ENCODE measurements around the gene AFAP1. TPM values are rescaled to one million over a fixed set of nuclear protein-coding genes. Genes with fewer than 3 reads are reported as not detected.

AFAP1 gene
- total RNA-seq, 1 donor from 2014 or later: 0.24 TPM

DNA sequence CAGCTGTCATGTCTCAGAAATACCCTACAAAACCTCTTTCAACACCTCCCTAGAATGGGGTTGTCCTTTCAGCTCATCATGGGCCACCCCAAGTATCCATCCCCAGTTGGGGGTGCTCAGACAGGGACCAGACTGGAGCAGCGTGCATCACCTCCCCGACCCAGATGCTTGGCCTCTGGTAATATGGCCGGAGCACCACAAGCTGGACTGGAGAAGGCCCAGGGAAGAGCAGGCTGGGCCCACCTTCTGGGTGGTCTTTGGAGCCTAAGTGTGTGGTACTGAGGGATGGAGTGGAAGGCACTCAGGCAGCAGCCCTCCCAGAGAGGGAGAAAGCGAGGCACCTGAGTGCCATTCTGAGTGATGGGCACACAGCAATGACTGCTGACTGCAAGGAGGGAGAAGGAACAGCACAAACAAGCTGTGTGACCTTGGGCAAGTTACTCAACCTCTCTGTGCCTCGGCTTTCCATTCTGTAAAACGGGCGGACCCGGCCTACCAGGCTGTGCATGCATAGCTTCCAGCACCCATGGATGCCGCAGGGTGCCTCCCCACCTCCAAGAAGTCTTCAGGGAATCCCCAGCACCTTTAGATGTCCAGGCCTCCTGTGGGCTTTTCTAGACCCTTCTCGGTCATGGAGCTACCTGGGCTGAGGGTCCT is 228.2 kb downstream of the AFAP1 start:
- no peak for ATAC-seq (ENCODE audit: low read depth)
- H3K27ac Mint-ChIP-seq: no peak overlapping the region
- POLR2A ChIA-PET: no interaction called here

DNA sequence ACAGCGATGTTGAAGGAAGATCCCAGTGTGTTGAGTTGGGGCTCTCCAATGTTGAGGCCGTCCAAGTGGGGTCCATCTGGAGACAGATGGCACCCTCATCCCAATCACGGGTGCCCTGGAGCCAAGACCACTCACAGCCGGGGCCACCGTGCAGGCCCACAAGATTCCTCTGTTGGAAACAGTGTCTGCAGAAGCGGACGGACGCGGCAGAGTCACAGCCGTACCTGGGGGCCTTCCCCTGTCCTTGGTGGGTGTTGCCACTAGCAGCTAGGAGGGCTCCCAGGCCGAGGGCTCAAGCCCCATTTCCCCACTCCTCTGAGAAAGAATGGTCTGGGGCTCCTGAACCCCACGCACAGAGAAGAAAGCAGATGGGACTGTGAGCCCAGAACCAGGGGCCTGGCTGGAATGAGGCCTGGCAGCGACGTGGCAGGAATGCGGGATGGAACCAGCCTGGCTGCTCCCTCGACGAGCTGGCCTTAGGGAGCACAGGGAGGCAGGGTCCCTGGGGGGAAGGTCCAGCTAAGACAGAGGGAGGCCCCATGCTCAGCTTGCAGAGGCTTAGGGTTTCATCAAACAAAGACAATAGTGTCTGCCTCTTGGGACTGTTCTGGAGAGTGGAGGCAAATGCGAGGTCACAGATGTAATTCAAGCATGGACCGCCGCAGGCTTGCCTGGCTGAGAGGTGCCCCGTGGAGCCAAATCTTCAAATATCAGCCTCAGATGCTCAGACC is 228.9 kb downstream of the AFAP1 start:
- TF ChIP-seq, protein P1, sequence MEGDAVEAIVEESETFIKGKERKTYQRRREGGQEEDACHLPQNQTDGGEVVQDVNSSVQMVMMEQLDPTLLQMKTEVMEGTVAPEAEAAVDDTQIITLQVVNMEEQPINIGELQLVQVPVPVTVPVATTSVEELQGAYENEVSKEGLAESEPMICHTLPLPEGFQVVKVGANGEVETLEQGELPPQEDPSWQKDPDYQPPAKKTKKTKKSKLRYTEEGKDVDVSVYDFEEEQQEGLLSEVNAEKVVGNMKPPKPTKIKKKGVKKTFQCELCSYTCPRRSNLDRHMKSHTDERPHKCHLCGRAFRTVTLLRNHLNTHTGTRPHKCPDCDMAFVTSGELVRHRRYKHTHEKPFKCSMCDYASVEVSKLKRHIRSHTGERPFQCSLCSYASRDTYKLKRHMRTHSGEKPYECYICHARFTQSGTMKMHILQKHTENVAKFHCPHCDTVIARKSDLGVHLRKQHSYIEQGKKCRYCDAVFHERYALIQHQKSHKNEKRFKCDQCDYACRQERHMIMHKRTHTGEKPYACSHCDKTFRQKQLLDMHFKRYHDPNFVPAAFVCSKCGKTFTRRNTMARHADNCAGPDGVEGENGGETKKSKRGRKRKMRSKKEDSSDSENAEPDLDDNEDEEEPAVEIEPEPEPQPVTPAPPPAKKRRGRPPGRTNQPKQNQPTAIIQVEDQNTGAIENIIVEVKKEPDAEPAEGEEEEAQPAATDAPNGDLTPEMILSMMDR (IDR thresholded peaks at IDR 0.05): no peak
- H3K4me1 Mint-ChIP-seq: no peaks in the 10 kb centered on the region
- CTCF ChIA-PET: no interaction called here
- no peaks in the 10 kb centered on the region for H3K27me3 Mint-ChIP-seq
- H3K27ac Mint-ChIP-seq: no peak overlapping the region
- H3K9me3 Mint-ChIP-seq: no peaks in the 10 kb centered on the region
- no peaks in the 10 kb centered on the region for H3K36me3 Mint-ChIP-seq (ENCODE audit: low read depth)
- H3K4me3 Mint-ChIP-seq: no peak overlapping the region
- ATAC-seq (ENCODE audit: low read depth) (no peak), DNase-seq (no peak)
- POLR2A ChIA-PET: no interaction called here
- intact Hi-C loops (cut with micrococcal nuclease): no loop called here

More for the DNA sequence above, 228.2 kb downstream of the AFAP1 start:
- Mint-ChIP-seq H3K4me1 (no peaks in the 10 kb centered on the region), H3K36me3 (ENCODE audit: low read depth) (no peaks in the 10 kb centered on the region), H3K4me3 (no peak overlapping the region), H3K9me3 (no peaks in the 10 kb centered on the region), H3K27me3 (no peaks in the 10 kb centered on the region)
- intact Hi-C loops (cut with micrococcal nuclease): no loop called here
- DNase-seq: no peak
- CTCF ChIA-PET: no interaction called here
- TF ChIP-seq, protein P1 (IDR thresholded peaks at IDR 0.05): no peak

DNA sequence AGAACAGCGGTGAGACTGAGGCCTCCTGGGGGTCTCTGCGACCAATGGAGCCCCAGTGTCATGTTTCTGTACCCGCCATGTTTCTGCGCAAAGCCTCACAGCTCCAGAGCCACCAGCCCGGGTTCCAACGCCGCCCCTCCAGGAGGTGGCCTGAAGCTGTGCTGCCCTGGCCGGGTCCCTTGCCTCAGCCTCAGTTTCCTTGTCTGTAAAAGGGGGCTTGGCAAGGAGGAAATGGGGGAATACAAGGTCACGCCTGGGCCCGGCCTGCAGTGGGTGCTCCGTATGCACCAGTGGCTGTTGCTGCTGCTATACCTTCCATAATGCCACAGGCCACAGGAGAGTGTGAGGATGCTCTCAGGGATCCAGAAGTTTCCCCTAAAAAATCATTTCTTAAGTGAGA is 229.5 kb downstream of the AFAP1 start:
- H3K4me3 Mint-ChIP-seq: no peak overlapping the region
- no peaks in the 10 kb centered on the region for H3K9me3 Mint-ChIP-seq
- no peak overlapping the region for H3K27ac Mint-ChIP-seq
- TF ChIP-seq, protein P1 (IDR thresholded peaks at IDR 0.05): no peak
- H3K27me3 Mint-ChIP-seq: no peaks in the 10 kb centered on the region
- no peaks in the 10 kb centered on the region for H3K36me3 Mint-ChIP-seq (ENCODE audit: low read depth)
- ATAC-seq (ENCODE audit: low read depth): no peak
- CTCF ChIA-PET: no interaction called here
- POLR2A ChIA-PET: no interaction called here
- intact Hi-C loops (cut with micrococcal nuclease): no loop called here
- no peaks in the 10 kb centered on the region for H3K4me1 Mint-ChIP-seq
- DNase-seq: no peak

DNA sequence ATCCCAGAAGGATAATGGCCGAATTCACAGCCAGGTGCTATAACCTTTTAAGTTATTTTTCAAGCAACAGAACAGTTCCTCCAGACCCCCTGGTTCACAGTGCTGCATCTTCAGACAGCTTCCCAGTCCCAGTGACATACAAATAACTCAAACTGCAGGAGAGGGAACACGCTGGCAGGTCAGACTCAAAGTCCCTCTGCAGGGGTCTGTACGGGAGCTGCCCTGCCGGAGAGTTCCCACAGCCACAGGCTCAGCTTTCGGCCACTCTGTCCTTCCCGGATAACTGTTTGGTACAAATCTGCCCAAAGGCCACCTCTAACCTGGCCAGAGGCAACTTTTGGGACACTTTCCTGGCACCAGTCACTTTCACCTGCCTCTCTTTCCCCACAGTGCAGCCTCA is 230.2 kb downstream of the AFAP1 start:
- POLR2A ChIA-PET: no interaction called here
- no peaks in the 10 kb centered on the region for H3K9me3 Mint-ChIP-seq
- no peaks in the 10 kb centered on the region for H3K36me3 Mint-ChIP-seq (ENCODE audit: low read depth)
- CTCF ChIA-PET: no interaction called here
- no peak overlapping the region for H3K4me3 Mint-ChIP-seq
- no peak overlapping the region for H3K27ac Mint-ChIP-seq
- DNase-seq: no peak
- intact Hi-C loops (cut with micrococcal nuclease): no loop called here
- TF ChIP-seq, protein P1 (IDR thresholded peaks at IDR 0.05): no peak
- H3K27me3 Mint-ChIP-seq: no peaks in the 10 kb centered on the region
- no peak for ATAC-seq (ENCODE audit: low read depth)
- no peaks in the 10 kb centered on the region for H3K4me1 Mint-ChIP-seq

DNA sequence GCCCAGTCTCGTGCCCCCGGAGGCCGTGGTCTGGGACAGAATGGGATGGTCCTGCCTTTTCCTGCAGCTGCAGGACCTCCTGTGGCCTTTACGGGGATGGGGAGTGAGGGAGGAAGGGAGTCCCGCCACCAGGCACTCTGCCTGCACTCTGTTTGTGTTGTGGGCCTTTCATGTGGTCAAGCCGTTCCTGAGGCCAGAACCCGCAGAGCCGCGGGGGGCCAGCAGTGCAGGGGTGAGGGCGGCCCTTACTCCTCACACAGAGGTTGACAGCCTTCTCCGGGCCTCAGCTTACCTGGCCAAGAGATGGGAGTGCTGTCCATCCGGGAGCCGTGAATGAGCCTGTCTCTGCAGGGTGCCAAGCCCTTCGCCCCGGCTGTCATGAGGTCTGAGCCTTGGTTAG is 230.7 kb downstream of the AFAP1 start:
- TF ChIP-seq, protein P1 (IDR thresholded peaks at IDR 0.05): no peak
- no peak for DNase-seq
- intact Hi-C loops (cut with micrococcal nuclease): no loop called here
- no peaks in the 10 kb centered on the region for H3K4me1 Mint-ChIP-seq
- no peak overlapping the region for H3K27ac Mint-ChIP-seq
- no peaks in the 10 kb centered on the region for H3K27me3 Mint-ChIP-seq
- H3K4me3 Mint-ChIP-seq: no peak overlapping the region
- POLR2A ChIA-PET: no interaction called here
- no peaks in the 10 kb centered on the region for H3K9me3 Mint-ChIP-seq
- H3K36me3 Mint-ChIP-seq (ENCODE audit: low read depth): no peaks in the 10 kb centered on the region
- no peak for ATAC-seq (ENCODE audit: low read depth)
- CTCF ChIA-PET: no interaction called here

Other genes starting within 250 kb of the AFAP1 start
- gene ABLIM2, start 219.0 kb upstream of the AFAP1 start, total RNA-seq: 5.2 and 7.0 TPM in 2 replicates